ENCODE data around the gene AP5S1.
A peak's percentile ranks its signal among the peaks of the same experiment; 100 is the strongest.

The AP5S1 gene

GRCh38 chr20:3794701-3795420 lies 25.5 kb upstream of the AP5S1 start:
- H3K4me3 ChIP-seq (ENCODE audit: low read depth, low read length), result peak overlapping the region; percentile 87
- TF ChIP-seq CTCF (IDR thresholded peaks at IDR 0.05; ENCODE audit: low read depth, low read length), result no peak

GRCh38 chr20:3795511-3796468 lies 24.6 kb upstream of the AP5S1 start, which contains the start of gene CDC25B:
Gene CDC25B, plus strand, starts transcription at chr20:3796310. Its CDS starts 222 bp downstream, at chr20:3796532.
- TF ChIP-seq CTCF (IDR thresholded peaks at IDR 0.05; ENCODE audit: low read depth, low read length), result peak; percentile 59
- peak within 1 kb of the TSS; percentile 87 for H3K4me3 ChIP-seq (ENCODE audit: low read depth, low read length)

DNA sequence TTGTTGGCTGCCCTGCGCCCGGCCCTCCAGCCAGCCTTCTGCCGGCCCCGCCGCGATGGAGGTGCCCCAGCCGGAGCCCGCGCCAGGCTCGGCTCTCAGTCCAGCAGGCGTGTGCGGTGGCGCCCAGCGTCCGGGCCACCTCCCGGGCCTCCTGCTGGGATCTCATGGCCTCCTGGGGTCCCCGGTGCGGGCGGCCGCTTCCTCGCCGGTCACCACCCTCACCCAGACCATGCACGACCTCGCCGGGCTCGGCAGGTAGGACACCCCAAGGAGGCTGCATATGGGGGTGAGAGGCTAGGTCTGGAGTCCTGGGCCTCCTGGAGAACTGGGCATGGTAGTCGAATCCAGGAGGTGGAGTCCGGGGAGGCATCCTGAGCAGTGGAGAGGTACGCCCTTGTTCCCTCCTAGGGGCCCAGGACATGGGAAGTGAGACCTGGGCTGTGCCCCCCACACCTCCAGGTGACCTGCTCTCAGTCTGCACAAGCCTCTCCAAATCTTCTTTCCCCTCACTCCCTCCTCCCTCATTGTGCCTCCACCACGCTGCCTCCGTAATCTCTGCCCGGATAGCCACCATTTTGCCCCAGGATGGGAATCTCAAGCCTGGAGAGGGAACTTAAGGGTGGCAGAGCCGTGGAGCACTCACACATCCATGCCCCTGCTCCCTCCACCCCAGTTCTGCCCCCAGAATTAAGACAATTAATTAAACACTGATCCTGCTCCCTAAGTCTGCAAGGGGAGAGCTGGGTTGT lies 23.7 kb upstream of the AP5S1 start:
- H3K4me3 ChIP-seq (ENCODE audit: low read depth, low read length), result peak overlapping the region; percentile 87
- TF ChIP-seq CTCF (IDR thresholded peaks at IDR 0.05; ENCODE audit: low read depth, low read length), result no peak

DNA sequence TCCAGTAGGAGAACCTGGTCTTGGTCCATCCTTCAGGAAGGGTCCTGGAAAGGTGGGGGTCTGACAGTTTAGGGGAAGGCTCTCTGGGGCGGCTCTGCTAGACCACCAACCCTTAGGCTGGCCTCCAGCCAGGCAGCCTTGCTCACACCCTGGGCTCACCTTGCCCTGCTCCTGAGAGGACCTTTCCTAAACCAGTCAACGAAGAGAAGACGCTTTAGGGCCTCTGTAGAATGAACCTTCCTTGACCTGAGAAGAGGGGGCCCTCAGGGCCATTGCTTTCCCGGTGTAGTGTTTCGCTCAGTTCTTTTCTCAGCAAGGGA lies 23.2 kb upstream of the AP5S1 start:
- H3K4me3 ChIP-seq (ENCODE audit: low read depth, low read length), result peak overlapping the region; percentile 87
- TF ChIP-seq CTCF (IDR thresholded peaks at IDR 0.05; ENCODE audit: low read depth, low read length), result no peak

DNA sequence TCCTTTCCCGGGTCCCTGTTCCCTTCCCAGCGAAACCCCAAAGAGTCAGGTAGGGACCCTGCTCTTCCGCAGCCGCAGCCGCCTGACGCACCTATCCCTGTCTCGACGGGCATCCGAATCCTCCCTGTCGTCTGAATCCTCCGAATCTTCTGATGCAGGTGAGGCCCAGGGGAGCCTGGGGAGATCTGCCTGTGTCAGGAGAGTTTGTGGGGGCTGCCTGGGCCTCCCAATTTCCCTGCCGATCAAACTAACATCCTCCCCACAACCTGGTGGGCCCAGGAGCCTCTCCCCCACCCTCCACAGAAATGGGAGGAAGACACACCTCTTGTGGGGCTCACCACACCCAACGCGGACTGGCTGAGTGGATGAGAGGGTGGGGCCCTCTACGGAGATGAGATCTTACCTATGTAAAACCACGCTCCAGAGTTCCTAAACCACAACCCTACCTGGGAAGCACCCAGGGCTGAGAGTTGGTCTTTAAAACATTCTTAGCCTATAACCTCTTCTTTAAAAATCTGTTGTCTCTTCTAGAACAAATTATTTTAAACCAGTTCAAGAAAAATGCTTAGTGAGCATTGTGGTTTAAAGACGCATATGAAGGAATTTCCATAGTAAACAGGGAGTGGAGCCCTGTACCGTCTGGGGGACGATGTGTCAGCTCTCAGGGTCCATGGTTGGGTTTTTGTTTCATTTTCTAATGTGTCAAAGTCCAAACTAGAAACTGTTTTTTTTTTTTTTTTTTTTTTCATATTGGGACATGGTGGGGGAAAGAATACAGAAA lies 22.6 kb upstream of the AP5S1 start:
- peak overlapping the region; percentile 87 for H3K4me3 ChIP-seq (ENCODE audit: low read depth, low read length)
- no peak for TF ChIP-seq CTCF (IDR thresholded peaks at IDR 0.05; ENCODE audit: low read depth, low read length)

DNA sequence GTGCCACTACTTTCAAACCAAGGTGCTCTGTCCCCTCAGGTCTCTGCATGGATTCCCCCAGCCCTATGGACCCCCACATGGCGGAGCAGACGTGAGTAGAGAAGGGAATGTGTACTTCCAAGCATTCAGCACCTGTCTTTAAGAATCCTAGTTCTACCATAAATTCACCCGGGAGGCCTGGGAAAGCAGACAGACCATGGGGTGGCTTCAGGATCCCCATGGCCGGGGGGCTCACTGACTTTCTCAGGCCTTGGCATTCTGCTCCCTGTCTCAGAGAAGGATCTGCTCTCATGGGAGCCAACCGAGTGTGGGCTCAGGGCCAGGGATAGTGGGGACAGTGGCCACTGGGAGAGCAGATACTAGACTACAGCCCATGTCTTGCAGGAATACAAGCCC lies 22.0 kb upstream of the AP5S1 start:
- peak overlapping the region; percentile 87 for H3K4me3 ChIP-seq (ENCODE audit: low read depth, low read length)
- no peak for TF ChIP-seq CTCF (IDR thresholded peaks at IDR 0.05; ENCODE audit: low read depth, low read length)
